ENCODE results near the gene DOCK3.

DNA sequence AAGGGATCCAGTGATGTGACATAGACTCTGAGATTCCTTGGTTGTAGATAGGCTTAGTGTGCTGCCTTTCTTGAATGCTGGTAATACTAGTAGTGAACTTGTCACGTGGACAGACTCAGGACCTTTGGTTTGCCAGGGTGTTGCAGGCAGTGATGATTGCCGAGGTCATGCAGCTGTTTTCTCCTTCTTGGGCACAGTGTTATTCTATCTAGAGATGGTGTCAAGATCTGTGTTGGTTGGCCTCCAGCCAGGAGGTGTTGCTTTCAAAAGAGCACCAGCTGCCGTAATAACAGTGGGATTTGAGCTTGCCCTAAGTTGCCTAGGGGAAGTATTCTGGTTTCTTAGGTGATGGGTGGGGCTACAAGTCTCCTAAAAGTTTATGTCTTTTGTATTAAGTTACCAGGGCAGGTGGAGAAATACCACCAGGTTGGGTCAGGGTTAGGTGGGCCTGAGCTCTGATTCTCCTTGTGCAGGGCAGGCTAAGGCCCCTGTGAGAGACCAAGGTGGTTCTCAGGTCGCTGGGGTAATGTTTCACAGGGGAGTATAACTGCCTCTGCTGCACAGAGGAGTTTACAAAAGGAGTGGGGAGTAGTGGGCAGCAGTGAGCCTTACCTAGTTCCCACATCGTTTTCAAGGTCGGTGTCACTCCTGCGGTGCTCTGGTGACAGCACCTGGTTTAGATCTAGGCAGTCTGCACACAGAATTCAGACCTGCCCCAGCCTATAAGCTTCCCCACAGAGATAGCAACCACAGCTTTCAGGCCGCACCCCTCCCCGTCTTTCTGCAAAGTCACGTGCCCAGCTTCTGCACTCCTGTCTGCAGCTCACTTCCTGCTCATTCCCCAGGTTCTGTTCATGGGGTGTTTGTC, 350.3 kb downstream of the DOCK3 start:
- TF ChIP-seq POLR2A (IDR thresholded peaks at IDR 0.05), result no peak
- no peak for TF ChIP-seq EP300 (IDR thresholded peaks at IDR 0.05)
- no peak for TF ChIP-seq POLR2AphosphoS5 (IDR thresholded peaks at IDR 0.05)
- TF ChIP-seq, protein P1, sequence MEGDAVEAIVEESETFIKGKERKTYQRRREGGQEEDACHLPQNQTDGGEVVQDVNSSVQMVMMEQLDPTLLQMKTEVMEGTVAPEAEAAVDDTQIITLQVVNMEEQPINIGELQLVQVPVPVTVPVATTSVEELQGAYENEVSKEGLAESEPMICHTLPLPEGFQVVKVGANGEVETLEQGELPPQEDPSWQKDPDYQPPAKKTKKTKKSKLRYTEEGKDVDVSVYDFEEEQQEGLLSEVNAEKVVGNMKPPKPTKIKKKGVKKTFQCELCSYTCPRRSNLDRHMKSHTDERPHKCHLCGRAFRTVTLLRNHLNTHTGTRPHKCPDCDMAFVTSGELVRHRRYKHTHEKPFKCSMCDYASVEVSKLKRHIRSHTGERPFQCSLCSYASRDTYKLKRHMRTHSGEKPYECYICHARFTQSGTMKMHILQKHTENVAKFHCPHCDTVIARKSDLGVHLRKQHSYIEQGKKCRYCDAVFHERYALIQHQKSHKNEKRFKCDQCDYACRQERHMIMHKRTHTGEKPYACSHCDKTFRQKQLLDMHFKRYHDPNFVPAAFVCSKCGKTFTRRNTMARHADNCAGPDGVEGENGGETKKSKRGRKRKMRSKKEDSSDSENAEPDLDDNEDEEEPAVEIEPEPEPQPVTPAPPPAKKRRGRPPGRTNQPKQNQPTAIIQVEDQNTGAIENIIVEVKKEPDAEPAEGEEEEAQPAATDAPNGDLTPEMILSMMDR (IDR thresholded peaks at IDR 0.05), result no peak
